ENCODE results near the gene IRS1. TPM values are rescaled to one million over a fixed set of nuclear protein-coding genes. Genes with fewer than 3 reads are reported as not detected.

Gene IRS1
- total RNA-seq, 1 donor from 2014 or later = 12.6 TPM

- Histone ChIP-seq H3K36me3 (ENCODE audit: control insufficient read depth, insufficient read depth, low read length) (no peaks in the 10 kb centered on the region), H3K27me3 (ENCODE audit: control insufficient read depth, insufficient read depth, low read length) (no peaks in the 10 kb centered on the region), H3K4me3 (ENCODE audit: low read depth, low read length) (no peak overlapping the region)
- no peak for TF ChIP-seq CTCF (IDR thresholded peaks at IDR 0.05; ENCODE audit: insufficient read depth, low read length, poor library complexity, severe bottlenecking)
- DNase-seq (ENCODE audit: low read depth) = no peak
These were observed 84.2 kb downstream of the IRS1 start for GRCh38 chr2:226715347-226715990.

- H3K36me3 ChIP-seq (ENCODE audit: control insufficient read depth, insufficient read depth, low read length) = no peaks in the 10 kb centered on the region
- no peak overlapping the region for H3K4me3 ChIP-seq (ENCODE audit: low read depth, low read length)
- no peaks in the 10 kb centered on the region for H3K27me3 ChIP-seq (ENCODE audit: control insufficient read depth, insufficient read depth, low read length)
- no peak for TF ChIP-seq CTCF (IDR thresholded peaks at IDR 0.05; ENCODE audit: insufficient read depth, low read length, poor library complexity, severe bottlenecking)
- no peak for DNase-seq (ENCODE audit: low read depth)
These were observed 86.7 kb downstream of the IRS1 start for GRCh38 chr2:226712941-226713340.

- no peaks in the 10 kb centered on the region for H3K27me3 ChIP-seq (ENCODE audit: control insufficient read depth, insufficient read depth, low read length)
- TF ChIP-seq CTCF (IDR thresholded peaks at IDR 0.05; ENCODE audit: insufficient read depth, low read length, poor library complexity, severe bottlenecking) = no peak
- H3K36me3 ChIP-seq (ENCODE audit: control insufficient read depth, insufficient read depth, low read length) = no peaks in the 10 kb centered on the region
- no peak for DNase-seq (ENCODE audit: low read depth)
- no peak overlapping the region for H3K4me3 ChIP-seq (ENCODE audit: low read depth, low read length)
These were observed 87.9 kb downstream of the IRS1 start for GRCh38 chr2:226711606-226712296.

GRCh38 chr2:226707499-226707898, 92.1 kb downstream of the IRS1 start:
- H3K4me3 ChIP-seq (ENCODE audit: low read depth, low read length) = no peak overlapping the region
- DNase-seq (ENCODE audit: low read depth) = no peak
- no peak for TF ChIP-seq CTCF (IDR thresholded peaks at IDR 0.05; ENCODE audit: insufficient read depth, low read length, poor library complexity, severe bottlenecking)
- H3K36me3 ChIP-seq (ENCODE audit: control insufficient read depth, insufficient read depth, low read length) = no peaks in the 10 kb centered on the region
- no peaks in the 10 kb centered on the region for H3K27me3 ChIP-seq (ENCODE audit: control insufficient read depth, insufficient read depth, low read length)

- no peaks in the 10 kb centered on the region for H3K27me3 ChIP-seq (ENCODE audit: control insufficient read depth, insufficient read depth, low read length)
- no peak for TF ChIP-seq CTCF (IDR thresholded peaks at IDR 0.05; ENCODE audit: insufficient read depth, low read length, poor library complexity, severe bottlenecking)
- no peak for DNase-seq (ENCODE audit: low read depth)
These were observed 93.7 kb downstream of the IRS1 start for GRCh38 chr2:226705965-226706364.

More at GRCh38 chr2:226705965-226706364, 93.7 kb downstream of the IRS1 start:
- Histone ChIP-seq H3K36me3 (ENCODE audit: control insufficient read depth, insufficient read depth, low read length) (no peaks in the 10 kb centered on the region), H3K4me3 (ENCODE audit: low read depth, low read length) (no peak overlapping the region)

All from kidney epithelial cell (primary cell).